Activated naive CD4-positive, alpha-beta T cell treated with anti-CD3 and anti-CD28 coated beads, Interleukin-2, amount 10 ng/mL, durations not matched to agents 7 days and 5 days (primary cell): ENCODE measurements around the gene HIPK2.
A peak's percentile ranks its signal among the peaks of the same experiment; 100 is the strongest.
"Not testable (repeated sequence)": the region's sequence is repeated elsewhere in the genome, so short reads cannot be mapped to it uniquely, and the experiment has no call there.

Source experiments
- CTCF ChIA-PET: fragments of 350-600 bp; sonication (Branson Sonifier 250); formaldehyde crosslinking; loops from one replicate; lab custom pipeline; 2021; ENCODE audit warnings: antibody characterized with exemption; lab: Charles Lee
- DNase-seq: peaks from one replicate; pipeline ENCODE4 v3.0.0-alpha.2; 2020
- H3K27ac Mint-ChIP-seq: one replicate; pipeline ENCODE4 v1.8.0; 2021; ENCODE audit warnings: mild to moderate bottlenecking, moderate library complexity, mixed read lengths
- H3K27me3 Mint-ChIP-seq: one replicate; pipeline ENCODE4 v1.8.0; 2021; ENCODE audit warnings: mild to moderate bottlenecking, mixed read lengths
- H3K36me3 Mint-ChIP-seq: one replicate; pipeline ENCODE4 v1.8.0; 2021; ENCODE audit warnings: mixed read lengths
- H3K4me1 Mint-ChIP-seq: one replicate; pipeline ENCODE4 v1.8.0; 2021; ENCODE audit warnings: mixed read lengths
- H3K4me3 Mint-ChIP-seq: one replicate; pipeline ENCODE4 v1.8.0; 2021; ENCODE audit warnings: mild to moderate bottlenecking, moderate library complexity, mixed read lengths
- H3K9me3 Mint-ChIP-seq: one replicate; pipeline ENCODE4 v1.8.0; 2021; ENCODE audit warnings: mixed read lengths

HIPK2 gene

GRCh38 chr7:139629392-139630082 is 148.3 kb downstream of the HIPK2 start:
- no peaks in the 10 kb centered on the region for H3K27me3 Mint-ChIP-seq
- no peaks in the 10 kb centered on the region for H3K9me3 Mint-ChIP-seq
- H3K27ac Mint-ChIP-seq, result no peak overlapping the region
- peaks cover 65% of the 10 kb centered on the region for H3K36me3 Mint-ChIP-seq
- CTCF ChIA-PET, result interaction anchor here (0.8 to 2.4 kb wide), 6 partner anchors 9 to 18 kb away, joined by 5 to 8 read pairs (median 5); no protein-coding TSS in a partner anchor
- H3K4me3 Mint-ChIP-seq, result no peak overlapping the region
- no peak for DNase-seq
- H3K4me1 Mint-ChIP-seq, result peaks cover 74% of the 10 kb centered on the region

- H3K4me3 Mint-ChIP-seq, result peak overlapping the region; percentile 39
- no peak for DNase-seq
- no peaks in the 10 kb centered on the region for H3K9me3 Mint-ChIP-seq
- peaks cover 66% of the 10 kb centered on the region for H3K36me3 Mint-ChIP-seq
- H3K27ac Mint-ChIP-seq, result peak overlapping the region; percentile 89
- H3K4me1 Mint-ChIP-seq, result peaks cover 83% of the 10 kb centered on the region
- H3K27me3 Mint-ChIP-seq, result no peaks in the 10 kb centered on the region
- CTCF ChIA-PET, result interaction anchor here (1.3 to 2.4 kb wide), 2 partner anchors 11 to 20 kb away, joined by 4 to 5 read pairs; no protein-coding TSS in a partner anchor
These were observed 150.0 kb downstream of the HIPK2 start for GRCh38 chr7:139627831-139628230.

- H3K36me3 Mint-ChIP-seq, result peaks cover 65% of the 10 kb centered on the region
- peak overlapping the region; percentile 89 for H3K27ac Mint-ChIP-seq
- H3K4me3 Mint-ChIP-seq, result peak overlapping the region; percentile 39
- no peaks in the 10 kb centered on the region for H3K9me3 Mint-ChIP-seq
- DNase-seq, result peak; percentile 69
- no peaks in the 10 kb centered on the region for H3K27me3 Mint-ChIP-seq
- CTCF ChIA-PET, result interaction anchor here (1.3 kb wide), 1 partner anchor 10 kb away, joined by 4 read pairs; no protein-coding TSS in a partner anchor
- H3K4me1 Mint-ChIP-seq, result peaks cover 83% of the 10 kb centered on the region
These were observed 151.0 kb downstream of the HIPK2 start for GRCh38 chr7:139626817-139627216.

GRCh38 chr7:139623518-139623917 is 154.3 kb downstream of the HIPK2 start:
- Mint-ChIP-seq H3K4me1 (peaks cover 55% of the 10 kb centered on the region), H3K27ac (no peak overlapping the region), H3K36me3 (peaks cover 41% of the 10 kb centered on the region), H3K9me3 (no peaks in the 10 kb centered on the region), H3K4me3 (no peak overlapping the region), H3K27me3 (no peaks in the 10 kb centered on the region)
- DNase-seq, result no peak
- CTCF ChIA-PET, result interaction anchor here (0.7 to 6.2 kb wide), 2 partner anchors 23 to 189 kb away, joined by 3 to 46 read pairs; no protein-coding TSS in a partner anchor

- no peak overlapping the region for H3K27ac Mint-ChIP-seq
- H3K4me3 Mint-ChIP-seq, result no peak overlapping the region
- peaks cover 29% of the 10 kb centered on the region for H3K4me1 Mint-ChIP-seq
- no peaks in the 10 kb centered on the region for H3K9me3 Mint-ChIP-seq
- peaks cover 21% of the 10 kb centered on the region for H3K36me3 Mint-ChIP-seq
- peak; percentile 74 for DNase-seq
- no peaks in the 10 kb centered on the region for H3K27me3 Mint-ChIP-seq
- CTCF ChIA-PET, result interaction anchor here (0.7 to 6.2 kb wide), 24 partner anchors 9 to 703 kb away, joined by 3 to 46 read pairs (median 3); no protein-coding TSS in a partner anchor
These were observed 157.0 kb downstream of the HIPK2 start for GRCh38 chr7:139620676-139621344.

GRCh38 chr7:139619367-139619657 is 158.5 kb downstream of the HIPK2 start:
- CTCF ChIA-PET, result interaction anchor here (0.8 to 6.2 kb wide), 22 partner anchors 9 to 411 kb away, joined by 3 to 46 read pairs (median 4); no protein-coding TSS in a partner anchor
- Mint-ChIP-seq H3K4me3 (no peak overlapping the region), H3K27me3 (no peaks in the 10 kb centered on the region), H3K9me3 (no peaks in the 10 kb centered on the region), H3K27ac (no peak overlapping the region), H3K36me3 (peaks cover 8% of the 10 kb centered on the region), H3K4me1 (peaks cover 14% of the 10 kb centered on the region)
- no peak for DNase-seq

- no peak overlapping the region for H3K27ac Mint-ChIP-seq
- peak; percentile 73 for DNase-seq
- no peaks in the 10 kb centered on the region for H3K9me3 Mint-ChIP-seq
- H3K36me3 Mint-ChIP-seq, result peaks cover 7% of the 10 kb centered on the region
- no peaks in the 10 kb centered on the region for H3K27me3 Mint-ChIP-seq
- CTCF ChIA-PET, result interaction anchor here (0.5 to 6.2 kb wide), 23 partner anchors 10 to 1613 kb away, joined by 3 to 46 read pairs (median 5); no protein-coding TSS in a partner anchor
- H3K4me1 Mint-ChIP-seq, result peaks cover 9% of the 10 kb centered on the region
- no peak overlapping the region for H3K4me3 Mint-ChIP-seq
These were observed 159.1 kb downstream of the HIPK2 start for GRCh38 chr7:139618482-139619366.

- CTCF ChIA-PET, result interaction anchor here (0.7 to 3.6 kb wide), 15 partner anchors 10 to 386 kb away, joined by 3 to 21 read pairs (median 4); no protein-coding TSS in a partner anchor
- H3K36me3 Mint-ChIP-seq, result peaks cover 10% of the 10 kb centered on the region
- no peak for DNase-seq
- H3K9me3 Mint-ChIP-seq, result no peaks in the 10 kb centered on the region
- H3K27me3 Mint-ChIP-seq, result no peaks in the 10 kb centered on the region
- H3K4me1 Mint-ChIP-seq, result peaks cover 4% of the 10 kb centered on the region
- H3K27ac Mint-ChIP-seq, result no peak overlapping the region
- H3K4me3 Mint-ChIP-seq, result no peak overlapping the region
These were observed 160.7 kb downstream of the HIPK2 start for GRCh38 chr7:139617074-139617473.

- H3K4me3 Mint-ChIP-seq, result no peak overlapping the region
- DNase-seq, result no peak
- CTCF ChIA-PET, result interaction anchor here (0.8 kb wide), 1 partner anchor 13 kb away, joined by 4 read pairs; no protein-coding TSS in a partner anchor
- no peak overlapping the region for H3K27ac Mint-ChIP-seq
- H3K27me3 Mint-ChIP-seq, result no peaks in the 10 kb centered on the region
- no peaks in the 10 kb centered on the region for H3K9me3 Mint-ChIP-seq
- no peaks in the 10 kb centered on the region for H3K4me1 Mint-ChIP-seq
- peaks cover 14% of the 10 kb centered on the region for H3K36me3 Mint-ChIP-seq
These were observed 162.9 kb downstream of the HIPK2 start for GRCh38 chr7:139614886-139615285.

GRCh38 chr7:139613971-139614411 is 163.8 kb downstream of the HIPK2 start:
- H3K4me1 Mint-ChIP-seq, result no peaks in the 10 kb centered on the region
- H3K4me3 Mint-ChIP-seq, result no peak overlapping the region
- H3K36me3 Mint-ChIP-seq, result peaks cover 13% of the 10 kb centered on the region
- no peaks in the 10 kb centered on the region for H3K27me3 Mint-ChIP-seq
- CTCF ChIA-PET, result interaction anchor here (1.1 to 1.2 kb wide), 2 partner anchors 12 to 32 kb away, joined by 4 to 7 read pairs; no protein-coding TSS in a partner anchor
- no peaks in the 10 kb centered on the region for H3K9me3 Mint-ChIP-seq
- no peak for DNase-seq
- H3K27ac Mint-ChIP-seq, result no peak overlapping the region

- H3K27me3 Mint-ChIP-seq, H3K9me3 Mint-ChIP-seq, H3K4me1 Mint-ChIP-seq, H3K27ac Mint-ChIP-seq, DNase-seq, H3K4me3 Mint-ChIP-seq: not testable (repeated sequence)
- CTCF ChIA-PET, result interaction anchor here (1.0 to 1.2 kb wide), 2 partner anchors 9 to 10 kb away, joined by 4 read pairs; no protein-coding TSS in a partner anchor
- peaks cover 18% of the 10 kb centered on the region for H3K36me3 Mint-ChIP-seq
These were observed 166.2 kb downstream of the HIPK2 start for GRCh38 chr7:139611556-139611955.

GRCh38 chr7:139610595-139610994 is 167.2 kb downstream of the HIPK2 start:
- no peaks in the 10 kb centered on the region for H3K27me3 Mint-ChIP-seq
- H3K36me3 Mint-ChIP-seq, result peaks cover 18% of the 10 kb centered on the region
- CTCF ChIA-PET, result interaction anchor here (1.4 kb wide), 1 partner anchor 9 kb away, joined by 3 read pairs; no protein-coding TSS in a partner anchor
- DNase-seq, result no peak
- no peaks in the 10 kb centered on the region for H3K4me1 Mint-ChIP-seq
- no peak overlapping the region for H3K4me3 Mint-ChIP-seq
- no peak overlapping the region for H3K27ac Mint-ChIP-seq
- H3K9me3 Mint-ChIP-seq, result peaks cover 4% of the 10 kb centered on the region

GRCh38 chr7:139603896-139604295 is 173.9 kb downstream of the HIPK2 start:
- peaks cover 4% of the 10 kb centered on the region for H3K9me3 Mint-ChIP-seq
- peaks cover 13% of the 10 kb centered on the region for H3K36me3 Mint-ChIP-seq
- H3K27ac Mint-ChIP-seq, result no peak overlapping the region
- no peak overlapping the region for H3K4me3 Mint-ChIP-seq
- CTCF ChIA-PET, result interaction anchor here (1.0 to 2.0 kb wide), 6 partner anchors 10 to 399 kb away, joined by 4 to 8 read pairs (median 6); no protein-coding TSS in a partner anchor
- no peaks in the 10 kb centered on the region for H3K4me1 Mint-ChIP-seq
- no peak for DNase-seq
- H3K27me3 Mint-ChIP-seq, result no peaks in the 10 kb centered on the region
